H1 (cell line): Measurements from ENCODE around the gene RASGEF1B. TPM values are rescaled to one million over a fixed set of nuclear protein-coding genes. Genes with fewer than 3 reads are reported as not detected.

ENCODE experiments used
- CTCF ChIA-PET: fragments of 300-600 bp; sonication (Branson Sonifier 250); formaldehyde crosslinking; loops from one replicate; lab custom pipeline; 2021; ENCODE audit not compliant: partially characterized antibody; lab: Charles Lee
- POLR2A ChIA-PET: fragments of 300-600 bp; sonication (Branson Sonifier 250); formaldehyde crosslinking; loops from one replicate; lab custom pipeline; 2021; ENCODE audit warnings: inconsistent platforms; ENCODE audit not compliant: partially characterized antibody; lab: Charles Lee
- DNase-seq, 2 experiments: peaks; one replicate each; pipeline versions ENCODE4 v3.0.0 to v3.0.0-alpha.2; 2010 to 2022; ENCODE audit warnings: low spot score in 2 of 2, low read depth in 1 of 2, mixed read lengths in 1 of 2
- FAIRE-seq: peaks from 2 replicates; lab custom pipeline; 2011; peaks lifted over from hg19 to GRCh38; lab: Jason Lieb, UNC
- H2AFZ ChIP-seq: 2 replicates; pipeline ENCODE4 v1.8.1; 2012; ENCODE audit warnings: low read length, inconsistent platforms
- H2AK5ac ChIP-seq: 2 replicates; pipeline ENCODE4 v1.6.1; 2013; ENCODE audit warnings: low read depth, low read length
- H2BK120ac ChIP-seq: replicated peaks from 2 replicates; pipeline ENCODE3; 2013; ENCODE audit warnings: low read depth, low read length, inconsistent platforms
- H2BK12ac ChIP-seq: 2 replicates; pipeline ENCODE4 v1.6.1; 2013; ENCODE audit warnings: low read depth, low read length
- H2BK15ac ChIP-seq: 2 replicates; pipeline ENCODE4 v1.6.1; 2013; ENCODE audit warnings: low read length
- H2BK20ac ChIP-seq: 2 replicates; pipeline ENCODE4 v1.6.1; 2013; ENCODE audit warnings: low read length
- H2BK5ac ChIP-seq: 2 replicates; pipeline ENCODE4 v1.6.1; 2013; ENCODE audit warnings: low read depth, low read length
- H3K14ac ChIP-seq: 2 replicates; pipeline ENCODE4 v1.6.1; 2013; ENCODE audit warnings: inconsistent platforms; ENCODE audit not compliant: insufficient read length
- H3K18ac ChIP-seq: 2 replicates; pipeline ENCODE4 v1.6.1; 2013; ENCODE audit warnings: low read length; ENCODE audit errors: extremely low read depth
- H3K23ac ChIP-seq: 2 replicates; pipeline ENCODE4 v1.6.1; 2013; ENCODE audit warnings: inconsistent platforms; ENCODE audit not compliant: insufficient read length
- H3K23me2 ChIP-seq: 2 replicates; pipeline ENCODE4 v1.6.1; 2013; ENCODE audit warnings: low read depth, low read length
- H3K27ac ChIP-seq: 2 replicates; pipeline ENCODE4 v1.6.1; 2011; ENCODE audit warnings: low read depth, low read length, inconsistent platforms
- H3K27me3 ChIP-seq, 4 experiments: replicated peaks in 1 of 4; 1 replicate in 1 of 4; 2 replicates in 3 of 4; pipeline versions ENCODE4 v1.6.1 to v1.8.1; 2011 to 2013; ENCODE audit warnings: low read length in 3 of 4, mild to moderate bottlenecking in 3 of 4, inconsistent platforms in 2 of 4, mixed read lengths in 2 of 4, moderate library complexity in 1 of 4; ENCODE audit not compliant: control insufficient read depth in 3 of 4, insufficient read depth in 3 of 4; ENCODE audit errors: extremely low read depth in 1 of 4
- H3K36me3 ChIP-seq, 4 experiments: 2 replicates each; pipeline versions ENCODE4 v1.6.1 to v1.8.1; 2011 to 2013; ENCODE audit warnings: mild to moderate bottlenecking in 4 of 4, low read length in 3 of 4, moderate library complexity in 2 of 4, control low read depth in 1 of 4, inconsistent platforms in 1 of 4; ENCODE audit not compliant: insufficient read depth in 4 of 4, control insufficient read depth in 2 of 4
- H3K4ac ChIP-seq: replicated peaks from 2 replicates; pipeline ENCODE3; 2013; ENCODE audit warnings: low read length, low read depth, mixed read lengths, inconsistent platforms; ENCODE audit not compliant: insufficient read length
- H3K4me1 ChIP-seq, 4 experiments: replicated peaks in 1 of 4; 1 replicate in 1 of 4; 2 replicates in 3 of 4; pipeline versions ENCODE4 v1.6.1 to v1.8.1; 2011 to 2013; ENCODE audit warnings: low read length in 3 of 4, inconsistent platforms in 2 of 4, mixed read lengths in 1 of 4; ENCODE audit not compliant: insufficient read depth in 4 of 4, control insufficient read depth in 3 of 4
- H3K4me2 ChIP-seq, 2 experiments: 2 replicates each; pipeline versions ENCODE4 v1.6.1 to v1.8.1; 2011 to 2013; ENCODE audit warnings: low read depth in 2 of 2, low read length in 2 of 2, control low read depth in 1 of 2, inconsistent platforms in 1 of 2, mild to moderate bottlenecking in 1 of 2; ENCODE audit not compliant: insufficient read depth in 1 of 2
- H3K4me3 ChIP-seq, 4 experiments: fragments of 200-600, 300-600 bp in 1 of 4; sonication (generic), shearing (Covaris generic), sonication (Bioruptor Twin) in 1 of 4; 2 replicates each; pipeline versions ENCODE4 v1.5.1 to v1.8.1; 2011 to 2016; ENCODE audit warnings: low read length in 4 of 4, low read depth in 3 of 4, control low read depth in 2 of 4, inconsistent platforms in 2 of 4, mild to moderate bottlenecking in 2 of 4, mixed read lengths in 1 of 4, moderate library complexity in 1 of 4; ENCODE audit not compliant: insufficient read depth in 2 of 4; ENCODE audit errors: extremely low read depth in 1 of 4
- H3K56ac ChIP-seq: replicated peaks from 2 replicates; pipeline ENCODE3; 2013; ENCODE audit warnings: low read depth, mild to moderate bottlenecking, mixed read lengths, low read length, inconsistent platforms; ENCODE audit not compliant: insufficient read length
- H3K79me1 ChIP-seq: 2 replicates; pipeline ENCODE4 v1.6.1; 2013; ENCODE audit warnings: low read depth, low read length, control low read depth
- H3K79me2 ChIP-seq, 2 experiments: 2 replicates each; pipeline versions ENCODE4 v1.6.1 to v1.8.1; 2012 to 2013; ENCODE audit warnings: low read length in 2 of 2, mild to moderate bottlenecking in 2 of 2, inconsistent platforms in 1 of 2; ENCODE audit not compliant: insufficient read depth in 2 of 2, control insufficient read depth in 1 of 2
- H3K9ac ChIP-seq, 4 experiments: replicated peaks in 1 of 4; 1 replicate in 1 of 4; 2 replicates in 3 of 4; pipeline versions ENCODE4 v1.6.1 to v1.8.1; 2011 to 2013; ENCODE audit warnings: low read depth in 3 of 4, low read length in 3 of 4, control low read depth in 2 of 4, mild to moderate bottlenecking in 2 of 4, moderate library complexity in 2 of 4, inconsistent platforms in 1 of 4; ENCODE audit errors: extremely low read depth in 1 of 4
- H3K9me3 ChIP-seq, 2 experiments: 2 replicates each; pipeline versions ENCODE4 v1.6.1 to v1.8.1; 2012 to 2013; ENCODE audit warnings: mild to moderate bottlenecking in 2 of 2, moderate library complexity in 2 of 2, control low read depth in 1 of 2, inconsistent platforms in 1 of 2, low read depth in 1 of 2, low read length in 1 of 2, mixed read lengths in 1 of 2; ENCODE audit not compliant: insufficient read depth in 2 of 2
- H4K20me1 ChIP-seq, 2 experiments: replicated peaks in 1 of 2; 2 replicates each; pipeline versions ENCODE3 to v1.8.1; 2011 to 2013; ENCODE audit warnings: inconsistent platforms in 2 of 2, low read length in 2 of 2, mild to moderate bottlenecking in 1 of 2; ENCODE audit not compliant: insufficient read depth in 2 of 2, control insufficient read depth in 1 of 2
- H4K5ac ChIP-seq: 2 replicates; pipeline ENCODE4 v1.6.1; 2013; ENCODE audit warnings: low read length, low read depth, mixed read lengths, inconsistent platforms; ENCODE audit not compliant: insufficient read length
- H4K8ac ChIP-seq: 2 replicates; pipeline ENCODE4 v1.8.0; 2013; ENCODE audit warnings: mild to moderate bottlenecking, moderate library complexity, low read length, inconsistent platforms; ENCODE audit not compliant: insufficient read depth; ENCODE audit errors: extremely low read depth
- H4K91ac ChIP-seq: replicated peaks from 2 replicates; pipeline ENCODE3; 2013; ENCODE audit warnings: low read length, mixed read lengths, inconsistent platforms; ENCODE audit not compliant: insufficient read length
- ASH2L ChIP-seq: fragments of 200-600, 300-600 bp; sonication (generic); IDR thresholded peaks from one replicate; pipeline ENCODE4 v1.7.1; 2017; ENCODE audit warnings: low read length
- CHD2 ChIP-seq: IDR thresholded peaks from 2 replicates; pipeline ENCODE4 v1.6.1; 2012; ENCODE audit warnings: low read length, improper control_type of control experiment
- CTBP2 ChIP-seq: IDR thresholded peaks from 2 replicates; pipeline ENCODE4 v1.7.0; 2011; ENCODE audit warnings: borderline replicate concordance, mild to moderate bottlenecking, moderate library complexity, mixed read lengths, low read length; ENCODE audit not compliant: insufficient read depth, insufficient read length
- GABPA ChIP-seq: IDR thresholded peaks from 2 replicates; pipeline ENCODE4 v1.6.1; 2011; ENCODE audit warnings: mild to moderate bottlenecking, low read length, moderate library complexity, borderline replicate concordance; ENCODE audit not compliant: insufficient read depth
- JUND ChIP-seq: IDR thresholded peaks from 2 replicates; pipeline ENCODE4 v1.6.1; 2011; ENCODE audit warnings: mild to moderate bottlenecking, improper control_type of control experiment, low read length
- POLR2A ChIP-seq, 2 experiments: IDR thresholded peaks; 1 replicate in 1 of 2; 2 replicates in 1 of 2; pipeline ENCODE4 v1.6.1; 2011; ENCODE audit warnings: low read depth in 2 of 2, low read length in 2 of 2, mild to moderate bottlenecking in 2 of 2; ENCODE audit errors: control extremely low read depth in 1 of 2
- POU5F1 ChIP-seq: IDR thresholded peaks from 2 replicates; pipeline ENCODE4 v1.6.1; 2011; ENCODE audit warnings: low read depth, mild to moderate bottlenecking, low read length, moderate library complexity
- RFX5 ChIP-seq: IDR thresholded peaks from 2 replicates; pipeline ENCODE4 v1.6.1; 2011; ENCODE audit warnings: low read depth, low read length, improper control_type of control experiment, borderline replicate concordance
- RXRA ChIP-seq: IDR thresholded peaks from 2 replicates; pipeline ENCODE4 v1.6.1; 2011; ENCODE audit warnings: low read depth, mild to moderate bottlenecking, low read length, moderate library complexity; ENCODE audit not compliant: insufficient read depth
- SAP30 ChIP-seq: fragments of 300-600 bp; sonication (generic); IDR thresholded peaks from 2 replicates; pipeline ENCODE4 v1.7.1; 2012; ENCODE audit warnings: low read length, moderate library complexity, mild to moderate bottlenecking, inconsistent platforms; ENCODE audit not compliant: insufficient read depth, insufficient replicate concordance
- SP1 ChIP-seq: IDR thresholded peaks from 2 replicates; pipeline ENCODE4 v1.6.1; 2011; ENCODE audit warnings: low read depth, low read length
- TAF7 ChIP-seq: optimal IDR thresholded peaks from 2 replicates; pipeline ENCODE3; 2011; ENCODE audit warnings: low read depth, mild to moderate bottlenecking, inconsistent platforms, low read length, moderate library complexity, borderline replicate concordance
- WGBS, 2 experiments: shearing (Covaris generic) in 1 of 2; methylation state at CpG; one replicate each; pipeline versions ENCODE4 v1.1.6 to v1.1.7; 2013 to 2015; ENCODE audit warnings: low lambda C conversion rate in 2 of 2, mixed read lengths in 2 of 2, inconsistent platforms in 1 of 2, low coverage in 1 of 2, missing lambda C conversion rate in 1 of 2; ENCODE audit not compliant: insufficient replicate concordance in 2 of 2, insufficient coverage in 1 of 2, insufficient read length in 1 of 2; ENCODE audit errors: extremely low coverage in 1 of 2, missing lambda C conversion rate in 1 of 2; 5-methylcytosine and 5-hydroxymethylcytosine counted together
- polyA plus RNA-seq, 7 experiments: library from polyadenylated mRNA; depleted of rRNA in 3 of 7; stranded (reverse) in 5 of 7; unstranded in 2 of 7; fragments of >200 nt in 5 of 7; fragments of 200-250 nt in 2 of 7; gene quantifications; 1 replicate in 5 of 7; 2 replicates in 1 of 7; 4 replicates in 1 of 7; pipeline versions ENCODE4 v1.2.1 to v1.2.3, GENCODE V29; 2011 to 2013; ENCODE audit warnings: missing spikeins in 2 of 7, mixed read lengths in 2 of 7
- total RNA-seq: library from RNA; stranded (reverse); fragmentation: NEBNext Ultra II Directional; extraction: Animal tissue kit (Norgen Biotek cat#: 25700); gene quantifications from 2 replicates; pipeline ENCODE4 v1.2.1, GENCODE V29; 2021

The RASGEF1B gene
- total and polyA plus RNA-seq, 2 of the 8 experiments (the other 6 are each of a cell fraction or from before 2014, with no cell fraction given) = 1.6 to 4.7 TPM

DNA sequence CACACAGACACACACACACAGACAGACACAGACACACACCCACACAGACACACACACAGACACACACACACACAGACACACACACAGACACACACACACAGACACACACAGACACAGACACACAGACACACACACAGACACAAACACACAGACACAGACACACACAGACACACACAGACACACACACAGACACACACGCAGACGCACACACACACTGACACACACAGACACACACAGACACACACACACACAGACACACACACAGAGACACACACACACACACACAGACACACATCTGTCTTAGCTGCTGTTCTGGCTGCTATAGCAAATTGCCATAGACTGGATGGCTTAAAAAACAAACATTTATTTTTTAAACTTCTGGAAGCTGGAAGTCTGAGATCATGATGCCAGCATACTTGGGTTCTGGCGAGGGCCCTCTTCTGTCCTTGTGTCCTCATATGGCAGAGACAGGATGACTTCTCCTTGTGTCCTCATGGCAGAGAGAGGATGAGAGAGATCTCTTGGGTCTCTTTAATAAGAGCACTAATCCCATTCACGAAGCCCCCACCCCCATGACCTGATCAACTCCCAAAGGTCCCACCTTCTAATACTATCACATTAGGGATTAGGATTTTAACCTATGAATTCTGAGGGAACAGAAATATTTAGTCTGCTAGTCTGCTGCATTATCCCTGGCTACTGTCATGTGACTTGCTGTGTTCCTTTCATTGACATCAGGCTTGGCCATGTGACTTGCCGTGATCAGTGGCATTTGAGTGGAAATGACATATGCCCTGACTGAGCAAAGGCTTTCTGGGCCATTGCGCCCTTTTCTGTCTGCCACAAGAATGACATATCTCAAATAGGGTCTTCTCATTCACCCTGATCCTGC lies 32.7 kb upstream of the RASGEF1B start:
- H3K23me2 ChIP-seq = peaks cover 4% of the 10 kb centered on the region; the same call in 1 of the 2 replicates
- H3K9ac ChIP-seq = no peak overlapping the region
- H3K4me1 ChIP-seq = peaks cover 0 to 3% (median 0%) of the 10 kb centered on the region in 4 experiments; a peak in 1 of 7 replicates
- 84% methylated on average over 6 of the region's 6 CpGs; no CpG with 5 or more reads in 1 of the 2 experiments for WGBS, 2 experiments
- H3K23ac ChIP-seq = no peak overlapping the region
- no peak overlapping the region; the same call in 1 of the 2 replicates for H4K8ac ChIP-seq
- peak overlapping the region; percentile 78 for H3K56ac ChIP-seq
- H3K9me3 ChIP-seq = no peaks in the 10 kb centered on the region
- H3K27me3 ChIP-seq = no peaks in the 10 kb centered on the region
- no peak overlapping the region for H3K14ac ChIP-seq
- no peak overlapping the region for H2AK5ac ChIP-seq
- no peak overlapping the region for H3K18ac ChIP-seq
- ChIA-PET CTCF (interaction anchor here (0.6 to 1.7 kb wide), 3 partner anchors 33 to 526 kb away, joined by 3 read pairs; partner anchors contain the start of gene RASGEF1B), POLR2A (no interaction called here)
- no peak overlapping the region for H3K27ac ChIP-seq
- H2BK5ac ChIP-seq = no peak overlapping the region
- no peak overlapping the region for H2BK12ac ChIP-seq
- no peak overlapping the region for H3K4me2 ChIP-seq
- no peaks in the 10 kb centered on the region; a peak in 1 of 8 replicates for H3K36me3 ChIP-seq
- H2BK15ac ChIP-seq = no peak overlapping the region
- no peak overlapping the region for H2BK120ac ChIP-seq
- H3K4ac ChIP-seq = no peak overlapping the region
- H4K91ac ChIP-seq = no peak overlapping the region
- H3K4me3 ChIP-seq = no peak overlapping the region
- no peak for FAIRE-seq
- H4K20me1 ChIP-seq = no peaks in the 10 kb centered on the region
- no peak overlapping the region for H2BK20ac ChIP-seq
- H2AFZ ChIP-seq = no peak overlapping the region
- H4K5ac ChIP-seq = no peak overlapping the region
- no peak for DNase-seq
- H3K79me1 ChIP-seq = no peaks in the 10 kb centered on the region
- H3K79me2 ChIP-seq = no peaks in the 10 kb centered on the region
- TF ChIP-seq CHD2 = no peak
- TF ChIP-seq SP1 = no peak
- no peak for TF ChIP-seq CTBP2
- no peak for TF ChIP-seq ASH2L
- TF ChIP-seq RXRA = no peak
- no peak for TF ChIP-seq JUND
- TF ChIP-seq SAP30 = no peak
- no peak for TF ChIP-seq POU5F1
- TF ChIP-seq GABPA = no peak
- TF ChIP-seq TAF7 = no peak
- no peak for TF ChIP-seq RFX5
- no peak for TF ChIP-seq POLR2A (IDR thresholded peaks at IDR 0.05; ENCODE audit: control extremely low read depth in 1 of 2, low read depth in 2 of 2, low read length in 2 of 2)
